HG02610 (cell line): ENCODE data around the gene NBEAL2.

Experiments
- ATAC-seq: cut with Tn5 transposase; IDR thresholded peaks from one replicate; pipeline ENCODE4 v1.9.1; 2021; ENCODE audit warnings: mild to moderate bottlenecking, moderate library complexity; ENCODE audit not compliant: unreplicated experiment

Gene NBEAL2

GRCh38 chr3:46978985-46979944, at the start of gene NBEAL2:
Gene NBEAL2 (plus strand): TSS chr3:46979666. CDS start chr3:46979862, 196 bp downstream.
- peak; percentile 80 for ATAC-seq

GRCh38 chr3:46930166-46930944, 49.1 kb upstream of the NBEAL2 start:
- no peak for ATAC-seq

GRCh38 chr3:46930945-46931403, 48.5 kb upstream of the NBEAL2 start:
- no peak for ATAC-seq

- ATAC-seq: no peak
Observed at GRCh38 chr3:46931631-46932331, 47.7 kb upstream of the NBEAL2 start.

GRCh38 chr3:46932455-46933225, 46.8 kb upstream of the NBEAL2 start:
- no peak for ATAC-seq

GRCh38 chr3:46933261-46933660, 46.2 kb upstream of the NBEAL2 start:
- ATAC-seq: no peak

GRCh38 chr3:46934072-46934471, 45.4 kb upstream of the NBEAL2 start:
- no peak for ATAC-seq

- no peak for ATAC-seq
Observed at GRCh38 chr3:46934498-46935167, 44.8 kb upstream of the NBEAL2 start.

GRCh38 chr3:46935168-46935858, 44.2 kb upstream of the NBEAL2 start:
- ATAC-seq: no peak

GRCh38 chr3:46935989-46936558, 43.4 kb upstream of the NBEAL2 start:
- ATAC-seq: no peak

GRCh38 chr3:46936733-46937250, 42.7 kb upstream of the NBEAL2 start:
- ATAC-seq: no peak

- no peak for ATAC-seq
Observed at GRCh38 chr3:46938118-46938517, 41.3 kb upstream of the NBEAL2 start.

GRCh38 chr3:46939578-46940445, 39.7 kb upstream of the NBEAL2 start:
- no peak for ATAC-seq

- ATAC-seq: no peak
Observed at GRCh38 chr3:46942076-46942475, 37.4 kb upstream of the NBEAL2 start.

GRCh38 chr3:46942481-46943236, 36.8 kb upstream of the NBEAL2 start:
- ATAC-seq: no peak

- no peak for ATAC-seq
Observed at GRCh38 chr3:46943237-46944187, 36.0 kb upstream of the NBEAL2 start.
